ENCODE data around the gene SMCO1. TPM values are rescaled to one million over a fixed set of nuclear protein-coding genes. Genes with fewer than 3 reads are reported as not detected.

Gene SMCO1
- not detected for polyA plus RNA-seq (2013, experiment 1 of 2)
- polyA plus RNA-seq (2013, experiment 2 of 2) = not detected

DNA sequence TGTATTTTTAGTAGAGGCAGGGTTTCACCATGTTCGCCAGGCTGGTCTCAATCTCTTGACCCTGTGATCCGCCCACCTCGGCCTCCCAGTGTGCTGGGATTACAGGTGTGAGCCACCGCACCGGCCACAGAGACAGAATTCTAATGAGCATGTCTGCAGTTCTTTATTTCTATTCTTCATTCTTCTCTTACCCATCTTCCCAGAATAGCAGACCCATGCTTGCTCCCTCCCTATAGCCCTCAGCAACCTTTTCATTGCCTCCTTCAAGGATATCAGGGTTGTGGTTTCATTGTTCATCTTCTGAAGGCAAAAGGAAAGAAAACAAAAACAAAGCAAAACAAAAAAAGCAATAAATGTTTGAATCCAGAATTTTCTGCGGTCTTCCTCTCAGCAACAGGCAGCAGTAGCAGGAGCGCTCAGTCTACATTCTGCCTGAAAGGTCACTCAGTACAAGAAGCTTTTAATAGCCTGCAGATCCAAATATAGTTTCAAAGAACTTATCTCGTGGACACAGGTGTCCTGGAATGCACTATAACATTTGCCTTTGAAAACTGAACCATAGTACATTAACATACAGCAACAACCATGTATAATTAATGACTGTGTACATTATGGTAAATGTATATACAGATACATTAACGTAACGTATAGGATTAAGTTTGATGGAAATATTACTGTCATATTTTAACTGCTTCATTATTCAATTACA, at the start of gene SMCO1:
Gene SMCO1 (minus strand): TSS at position 434 of the 709 bp plus-strand sequence. CDS start 137 bp downstream, at position 297.
- H3K79me1 ChIP-seq (replicated peaks; ENCODE audit: low read length, poor library complexity, severe bottlenecking) = no peaks in the 10 kb centered on the region
- no peak within 1 kb of the TSS for H2AK5ac ChIP-seq (ENCODE audit: low read length, severe bottlenecking)
- H3K9me3 ChIP-seq (ENCODE audit: control insufficient read depth, low read length) = peaks cover 8% of the 10 kb centered on the region
- no peak within 1 kb of the TSS for H2BK15ac ChIP-seq (ENCODE audit: low read depth, poor library complexity, severe bottlenecking)
- H4K8ac ChIP-seq (ENCODE audit: low read length) = no peak within 1 kb of the TSS
- no peak for DNase-seq
- no peak within 1 kb of the TSS for H2BK120ac ChIP-seq (ENCODE audit: low read depth, low read length)
- H3K4me3 ChIP-seq (ENCODE audit: insufficient read depth in 1 of 2, low read depth in 1 of 2, low read length in 2 of 2) = no peak within 1 kb of the TSS
- WGBS = 92% methylated on average over 7 of the region's 10 CpGs
- no peak within 1 kb of the TSS for H3K23ac ChIP-seq (ENCODE audit: low read length in 2 of 2)
- H3K27me3 ChIP-seq (ENCODE audit: control insufficient read depth in 1 of 2, insufficient read depth in 1 of 2, low read length in 2 of 2) = no peaks in the 10 kb centered on the region
- H2BK5ac ChIP-seq (ENCODE audit: low read depth, low read length, poor library complexity, severe bottlenecking) = no peak within 1 kb of the TSS
- H3K14ac ChIP-seq (ENCODE audit: low read length in 2 of 2) = no peak within 1 kb of the TSS
- no peak within 1 kb of the TSS for H3K18ac ChIP-seq (ENCODE audit: low read depth in 1 of 2, low read length in 2 of 2)
- no peak within 1 kb of the TSS for H4K91ac ChIP-seq (ENCODE audit: low read length)
- H2BK12ac ChIP-seq (ENCODE audit: low read length in 2 of 2) = no peak within 1 kb of the TSS
- H3K36me3 ChIP-seq (ENCODE audit: control insufficient read depth in 1 of 2, insufficient read depth in 2 of 2, low read depth in 1 of 2, low read length in 2 of 2) = no peaks in the 10 kb centered on the region
- no peak within 1 kb of the TSS for H3K4ac ChIP-seq (ENCODE audit: low read depth in 1 of 2, low read length in 2 of 2)
- H3K9ac ChIP-seq (ENCODE audit: low read length) = peak within 1 kb of the TSS; percentile 34
- H3K4me2 ChIP-seq (ENCODE audit: low read length, poor library complexity, severe bottlenecking) = no peak within 1 kb of the TSS
- no peak within 1 kb of the TSS for H2AFZ ChIP-seq (ENCODE audit: low read depth, low read length)
- no peak within 1 kb of the TSS for H3K27ac ChIP-seq (ENCODE audit: low read length, poor library complexity, severe bottlenecking)
- no peaks in the 10 kb centered on the region for H3K4me1 ChIP-seq (ENCODE audit: control insufficient read depth, insufficient read depth, low read depth, low read length)

GRCh38 chr3:196563721-196564225, 48.6 kb upstream of the SMCO1 start:
- Histone ChIP-seq H3K14ac (ENCODE audit: low read length in 2 of 2) (no peak overlapping the region), H2BK12ac (ENCODE audit: low read length in 2 of 2) (no peak overlapping the region), H2BK15ac (ENCODE audit: low read depth, poor library complexity, severe bottlenecking) (no peak overlapping the region), H2AFZ (ENCODE audit: low read depth, low read length) (no peak overlapping the region), H2AK5ac (ENCODE audit: low read length, severe bottlenecking) (no peak overlapping the region), H2BK5ac (ENCODE audit: low read depth, low read length, poor library complexity, severe bottlenecking) (no peak overlapping the region), H3K79me1 (replicated peaks; ENCODE audit: low read length, poor library complexity, severe bottlenecking) (peaks cover 28% of the 10 kb centered on the region), H3K23ac (ENCODE audit: low read length in 2 of 2) (no peak overlapping the region), H3K4me1 (ENCODE audit: control insufficient read depth, insufficient read depth, low read depth, low read length) (peaks cover 9% of the 10 kb centered on the region), H3K18ac (ENCODE audit: low read depth in 1 of 2, low read length in 2 of 2) (no peak overlapping the region), H4K91ac (ENCODE audit: low read length) (no peak overlapping the region), H3K36me3 (ENCODE audit: control insufficient read depth in 1 of 2, insufficient read depth in 2 of 2, low read depth in 1 of 2, low read length in 2 of 2) (peaks cover 13 to 44% of the 10 kb centered on the region in 2 experiments), H3K4me3 (ENCODE audit: insufficient read depth in 1 of 2, low read depth in 1 of 2, low read length in 2 of 2) (no peak overlapping the region), H2BK120ac (ENCODE audit: low read depth, low read length) (no peak overlapping the region), H3K4ac (ENCODE audit: low read depth in 1 of 2, low read length in 2 of 2) (no peak overlapping the region), H4K8ac (ENCODE audit: low read length) (no peak overlapping the region), H3K27me3 (ENCODE audit: control insufficient read depth in 1 of 2, insufficient read depth in 1 of 2, low read length in 2 of 2) (no peaks in the 10 kb centered on the region), H3K9ac (ENCODE audit: low read length) (no peak overlapping the region), H3K9me3 (ENCODE audit: control insufficient read depth, low read length) (no peaks in the 10 kb centered on the region), H3K4me2 (ENCODE audit: low read length, poor library complexity, severe bottlenecking) (no peak overlapping the region), H3K27ac (ENCODE audit: low read length, poor library complexity, severe bottlenecking) (peak overlapping the region; percentile 44)
- peak; percentile 23 for DNase-seq
- 74% methylated on average over 7 of the region's 9 CpGs for whole genome bisulfite sequencing

- H2BK15ac ChIP-seq (ENCODE audit: low read depth, poor library complexity, severe bottlenecking) = no peak overlapping the region
- WGBS = 6% methylated on average over 3 of the region's 3 CpGs
- peaks cover 13 to 33% of the 10 kb centered on the region in 2 experiments for H3K36me3 ChIP-seq (ENCODE audit: control insufficient read depth in 1 of 2, insufficient read depth in 2 of 2, low read depth in 1 of 2, low read length in 2 of 2)
Measured at GRCh38 chr3:196559826-196560225, 44.7 kb upstream of the SMCO1 start.

GRCh38 chr3:196558476-196558875, 43.3 kb upstream of the SMCO1 start:
- no peak for DNase-seq
- Histone ChIP-seq H3K4ac (ENCODE audit: low read depth in 1 of 2, low read length in 2 of 2) (no peak overlapping the region), H2BK15ac (ENCODE audit: low read depth, poor library complexity, severe bottlenecking) (no peak overlapping the region), H2BK12ac (ENCODE audit: low read length in 2 of 2) (no peak overlapping the region), H2AK5ac (ENCODE audit: low read length, severe bottlenecking) (no peak overlapping the region), H2AFZ (ENCODE audit: low read depth, low read length) (no peak overlapping the region), H3K14ac (ENCODE audit: low read length in 2 of 2) (no peak overlapping the region), H2BK120ac (ENCODE audit: low read depth, low read length) (no peak overlapping the region), H3K79me1 (replicated peaks; ENCODE audit: low read length, poor library complexity, severe bottlenecking) (peaks cover 18% of the 10 kb centered on the region), H3K9me3 (ENCODE audit: control insufficient read depth, low read length) (no peaks in the 10 kb centered on the region), H4K91ac (ENCODE audit: low read length) (no peak overlapping the region), H3K27ac (ENCODE audit: low read length, poor library complexity, severe bottlenecking) (no peak overlapping the region), H4K8ac (ENCODE audit: low read length) (no peak overlapping the region), H3K4me2 (ENCODE audit: low read length, poor library complexity, severe bottlenecking) (no peak overlapping the region), H3K4me3 (ENCODE audit: insufficient read depth in 1 of 2, low read depth in 1 of 2, low read length in 2 of 2) (no peak overlapping the region), H3K18ac (ENCODE audit: low read depth in 1 of 2, low read length in 2 of 2) (no peak overlapping the region), H3K27me3 (ENCODE audit: control insufficient read depth in 1 of 2, insufficient read depth in 1 of 2, low read length in 2 of 2) (no peaks in the 10 kb centered on the region), H3K23ac (ENCODE audit: low read length in 2 of 2) (no peak overlapping the region), H2BK5ac (ENCODE audit: low read depth, low read length, poor library complexity, severe bottlenecking) (no peak overlapping the region), H3K9ac (ENCODE audit: low read length) (no peak overlapping the region), H3K4me1 (ENCODE audit: control insufficient read depth, insufficient read depth, low read depth, low read length) (peaks cover under 1% of the 10 kb centered on the region), H3K36me3 (ENCODE audit: control insufficient read depth in 1 of 2, insufficient read depth in 2 of 2, low read depth in 1 of 2, low read length in 2 of 2) (peaks cover 13 to 33% of the 10 kb centered on the region in 2 experiments)

More at GRCh38 chr3:196559826-196560225, 44.7 kb upstream of the SMCO1 start:
- Histone ChIP-seq H3K14ac (ENCODE audit: low read length in 2 of 2) (no peak overlapping the region), H3K4me2 (ENCODE audit: low read length, poor library complexity, severe bottlenecking) (no peak overlapping the region), H3K27me3 (ENCODE audit: control insufficient read depth in 1 of 2, insufficient read depth in 1 of 2, low read length in 2 of 2) (no peaks in the 10 kb centered on the region), H3K23ac (ENCODE audit: low read length in 2 of 2) (no peak overlapping the region), H3K4me3 (ENCODE audit: insufficient read depth in 1 of 2, low read depth in 1 of 2, low read length in 2 of 2) (no peak overlapping the region), H4K91ac (ENCODE audit: low read length) (no peak overlapping the region), H3K9me3 (ENCODE audit: control insufficient read depth, low read length) (no peaks in the 10 kb centered on the region), H2AK5ac (ENCODE audit: low read length, severe bottlenecking) (no peak overlapping the region), H3K18ac (ENCODE audit: low read depth in 1 of 2, low read length in 2 of 2) (no peak overlapping the region), H4K8ac (ENCODE audit: low read length) (no peak overlapping the region), H3K4ac (ENCODE audit: low read depth in 1 of 2, low read length in 2 of 2) (no peak overlapping the region), H3K27ac (ENCODE audit: low read length, poor library complexity, severe bottlenecking) (no peak overlapping the region), H2BK5ac (ENCODE audit: low read depth, low read length, poor library complexity, severe bottlenecking) (no peak overlapping the region), H3K4me1 (ENCODE audit: control insufficient read depth, insufficient read depth, low read depth, low read length) (peaks cover 3% of the 10 kb centered on the region), H3K79me1 (replicated peaks; ENCODE audit: low read length, poor library complexity, severe bottlenecking) (peaks cover 19% of the 10 kb centered on the region), H2AFZ (ENCODE audit: low read depth, low read length) (no peak overlapping the region), H2BK120ac (ENCODE audit: low read depth, low read length) (no peak overlapping the region), H3K9ac (ENCODE audit: low read length) (no peak overlapping the region), H2BK12ac (ENCODE audit: low read length in 2 of 2) (no peak overlapping the region)
- DNase-seq = peak; percentile 17
